IPS DF 19.7 (cell line): ENCODE data around the gene MMAB.

Experiments used
- DNase-seq: peaks from one replicate; pipeline ENCODE4 v3.0.0-alpha.2; 2013; ENCODE audit warnings: low read depth, low spot score

The MMAB gene

DNA sequence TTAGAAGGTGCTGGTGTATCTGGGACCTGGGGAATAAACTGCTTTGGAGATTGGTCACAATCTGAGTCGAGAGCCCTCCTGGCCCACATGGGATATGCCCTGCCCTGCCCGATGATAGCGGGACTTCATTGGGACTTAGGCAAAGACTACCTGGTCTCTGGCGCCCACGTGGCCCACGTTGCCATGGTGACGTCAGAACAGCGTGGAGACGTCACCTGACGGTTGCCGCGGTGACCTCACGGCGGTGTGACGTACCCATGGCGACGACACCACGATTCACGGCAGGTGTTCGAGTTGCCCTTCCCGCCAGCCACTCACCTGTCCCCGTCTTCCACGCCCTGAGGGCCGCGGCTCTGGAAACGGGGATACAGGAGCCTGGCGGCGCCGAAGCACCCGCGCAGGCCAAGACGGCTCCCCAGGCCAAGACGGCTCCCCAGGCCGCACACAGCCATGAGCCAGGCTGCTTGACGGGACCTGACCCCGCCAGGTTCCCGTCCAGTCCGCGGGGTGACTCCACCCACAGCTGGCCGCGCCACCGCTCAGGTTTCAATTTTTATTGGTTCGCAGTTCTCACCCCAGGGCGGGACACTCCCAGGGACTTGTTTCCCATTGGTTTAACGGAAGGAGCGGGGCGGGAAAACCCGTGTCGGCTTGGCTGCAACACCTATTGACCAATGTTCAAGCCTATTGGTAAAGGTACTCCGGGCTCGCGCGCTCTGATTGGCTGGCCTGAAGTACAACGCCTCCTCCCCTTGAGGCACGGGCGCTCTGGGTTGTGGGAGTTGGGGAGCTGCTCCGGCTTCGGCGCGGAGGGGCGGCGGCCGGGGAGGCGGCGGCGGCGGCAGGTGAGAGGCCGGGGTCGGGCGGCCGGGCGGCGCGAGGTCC, at the start of gene MMAB, which contains the start of gene MVK:
TSS of gene MMAB (minus strand) at position 476 of the 885 bp plus-strand sequence. CDS start at position 452, 24 bp downstream.
TSS of gene MVK (plus strand) at position 766 of the 885 bp plus-strand sequence. CDS start 1,029 bp downstream, outside the sequence.
- DNase-seq: peak; percentile 99

- no peak for DNase-seq
Measured at GRCh38 chr12:109621901-109622364, 48.6 kb upstream of the MMAB start.

- no peak for DNase-seq
Measured at GRCh38 chr12:109621211-109621694, 47.9 kb upstream of the MMAB start.

GRCh38 chr12:109619002-109619604, 45.8 kb upstream of the MMAB start:
- DNase-seq: no peak

- no peak for DNase-seq
Measured at GRCh38 chr12:109618082-109618481, 44.8 kb upstream of the MMAB start.

GRCh38 chr12:109617491-109617890, 44.2 kb upstream of the MMAB start:
- DNase-seq: no peak

GRCh38 chr12:109615556-109616229, 42.4 kb upstream of the MMAB start:
- DNase-seq: no peak

DNA sequence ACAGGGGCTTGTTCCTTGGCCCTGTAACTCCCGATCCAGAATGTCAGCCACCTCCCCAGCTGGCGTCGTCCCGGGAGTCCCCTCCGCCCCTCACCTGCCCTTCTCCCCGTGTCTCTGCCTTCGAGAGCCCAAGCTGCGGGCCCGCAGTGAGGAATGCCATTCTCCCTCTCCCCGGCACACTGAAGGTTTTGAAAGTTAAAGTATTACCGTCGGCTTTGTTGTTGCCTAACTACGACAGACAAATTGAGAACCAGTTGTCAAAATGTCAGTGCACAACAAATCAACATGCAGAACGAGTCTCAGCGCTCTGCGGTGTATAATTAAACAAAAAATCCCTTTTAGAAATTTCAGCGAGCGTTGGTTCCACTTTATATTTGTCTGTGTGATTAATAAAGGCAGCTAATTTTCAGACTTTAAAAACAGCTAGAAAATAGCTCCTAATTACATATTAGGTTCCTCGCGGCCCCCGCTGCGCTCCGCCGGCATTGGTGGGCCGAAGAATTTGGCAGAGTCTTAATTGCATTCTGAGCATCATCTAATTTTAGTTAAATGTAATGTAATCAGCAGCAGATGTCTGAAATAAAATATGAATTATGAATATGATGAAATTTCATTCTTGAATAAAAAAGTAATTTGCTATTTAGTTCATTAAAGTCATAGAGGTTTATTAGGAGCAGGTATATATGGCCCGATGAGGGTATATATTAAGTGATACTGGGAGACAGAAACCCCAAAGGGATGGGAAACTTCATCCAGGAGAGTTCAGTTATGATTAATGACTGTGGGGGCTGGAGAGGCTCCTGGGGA, 40.5 kb upstream of the MMAB start:
- DNase-seq: no peak

GRCh38 chr12:109612975-109613502, 39.7 kb upstream of the MMAB start:
- DNase-seq: no peak

GRCh38 chr12:109612003-109612402, 38.7 kb upstream of the MMAB start:
- DNase-seq: no peak

GRCh38 chr12:109611223-109611622, 37.9 kb upstream of the MMAB start:
- DNase-seq: no peak

- no peak for DNase-seq
Measured at GRCh38 chr12:109610523-109610922, 37.2 kb upstream of the MMAB start.

DNA sequence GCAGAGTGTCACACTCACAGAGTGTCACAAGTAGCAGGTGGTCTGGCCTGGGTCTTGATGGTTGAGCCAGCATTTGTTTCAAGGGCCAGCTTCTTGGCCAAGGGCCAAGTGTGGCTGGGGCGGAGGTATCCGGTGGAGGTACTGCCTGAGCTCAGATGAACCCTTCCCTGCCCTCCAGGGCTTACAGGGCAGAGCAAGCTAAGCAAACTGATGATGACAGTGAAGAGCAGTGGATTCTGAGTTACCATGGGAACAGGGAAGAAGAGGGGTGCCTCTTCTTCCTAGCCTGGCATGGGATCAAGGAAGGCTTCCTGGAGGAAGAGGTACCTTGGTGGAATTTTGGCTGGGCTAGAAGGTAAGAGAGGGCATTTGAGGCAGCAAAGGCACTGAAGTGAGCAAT, 36.0 kb upstream of the MMAB start:
- DNase-seq: no peak

- DNase-seq: no peak
Measured at GRCh38 chr12:109608793-109609192, 35.5 kb upstream of the MMAB start.

DNA sequence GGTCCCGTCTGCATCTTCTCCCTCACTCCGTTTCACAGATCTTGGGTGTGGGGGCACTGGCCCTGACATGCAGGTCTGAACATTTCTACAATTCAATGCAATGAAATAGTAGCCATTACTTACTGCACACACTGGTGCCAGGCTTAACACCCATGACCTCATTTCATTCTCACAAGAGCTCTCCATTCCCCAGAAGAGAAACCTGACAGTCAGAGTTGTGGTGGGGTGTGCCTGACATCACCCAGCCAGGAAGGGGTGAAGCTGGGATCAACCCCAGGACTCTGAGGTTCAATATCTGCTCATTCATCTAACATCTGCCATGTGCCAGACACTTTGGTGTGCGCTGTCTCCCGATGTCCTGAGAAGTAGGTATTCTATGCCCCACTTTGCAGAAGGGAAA, 35.0 kb upstream of the MMAB start:
- DNase-seq: no peak

DNA sequence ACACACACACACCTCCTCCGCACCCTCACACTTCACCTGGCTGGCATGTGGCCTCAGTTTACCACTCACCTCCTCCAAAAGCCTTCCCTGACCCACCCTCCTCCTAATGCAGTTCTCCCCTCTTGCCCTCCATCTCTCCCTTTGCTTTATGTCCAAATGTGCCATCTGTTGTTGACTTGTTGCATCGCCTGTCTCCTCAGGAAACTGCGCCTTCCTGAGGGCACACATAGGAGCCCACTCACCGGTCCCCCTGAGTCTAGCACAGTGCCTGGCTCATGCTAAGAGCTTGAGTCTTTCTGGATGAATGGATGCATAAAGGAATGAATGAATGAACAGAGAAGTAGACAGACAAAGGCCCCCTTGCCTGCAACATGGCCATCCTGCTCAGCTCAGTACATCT, 34.3 kb upstream of the MMAB start:
- DNase-seq: no peak

GRCh38 chr12:109606320-109607028, 33.2 kb upstream of the MMAB start:
- no peak for DNase-seq

DNA sequence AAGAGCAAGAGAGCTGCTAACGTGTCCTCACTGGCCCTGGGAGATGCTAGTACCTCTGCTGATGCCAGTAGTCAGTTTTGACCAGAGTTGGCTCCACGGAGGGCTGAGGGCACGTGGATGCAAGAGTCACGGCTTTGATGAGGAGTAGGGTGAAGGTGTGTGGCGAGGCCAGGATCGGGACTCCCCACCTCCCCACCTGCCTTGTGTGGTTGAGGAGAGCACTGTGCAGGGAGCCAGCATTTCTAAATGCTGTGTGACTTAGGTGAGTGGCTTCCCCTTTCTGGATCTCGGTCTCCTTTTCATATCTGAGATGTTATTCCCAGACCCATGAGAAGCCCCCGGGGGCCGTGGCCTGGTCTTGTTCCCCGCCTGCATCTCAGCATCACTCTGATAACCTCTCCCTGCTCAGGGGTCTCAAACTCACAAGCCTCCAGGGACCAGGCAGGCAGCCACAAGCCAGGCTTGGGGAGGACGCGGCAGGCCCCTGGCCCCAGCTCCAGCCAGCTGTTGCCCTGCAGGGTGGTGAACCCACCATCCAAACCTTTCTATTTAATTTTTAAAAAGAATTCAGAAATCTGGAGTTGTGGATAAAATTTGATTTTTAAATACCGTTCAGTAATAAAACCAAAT, 32.4 kb upstream of the MMAB start:
- DNase-seq: no peak

DNA sequence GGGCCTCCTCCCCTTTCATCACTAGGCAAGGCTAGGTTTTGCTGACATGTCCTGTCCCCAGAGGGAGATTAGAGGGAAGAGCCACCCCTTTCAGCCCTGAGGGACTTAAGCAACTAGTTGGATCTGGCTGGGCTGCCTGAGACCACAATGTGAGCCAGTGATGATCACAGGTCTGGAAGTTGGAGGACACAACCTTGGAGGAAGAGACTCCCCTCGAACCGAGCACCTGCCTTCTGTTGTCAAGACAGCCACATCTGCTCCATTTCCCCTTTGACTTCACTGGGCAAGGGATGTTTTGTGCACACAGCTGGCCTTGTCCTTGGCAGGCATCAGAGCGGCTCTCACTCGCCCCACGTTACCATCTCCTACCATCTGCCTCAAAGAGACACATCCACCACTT, 31.7 kb upstream of the MMAB start:
- no peak for DNase-seq

- DNase-seq: no peak
Measured at GRCh38 chr12:109604132-109604585, 30.9 kb upstream of the MMAB start.
